Measurements from ENCODE around the gene MAST4. TPM values are rescaled to one million over a fixed set of nuclear protein-coding genes. Genes with fewer than 3 reads are reported as not detected.

The MAST4 gene
- total and polyA plus RNA-seq, 2 donors from 2014 or later: 27.3 to 31.4 TPM

GRCh38 chr5:66958980-66959641 is 362.9 kb downstream of the MAST4 start:
- Histone ChIP-seq H3K27me3 (ENCODE audit: control insufficient read depth, insufficient read depth, low read length) (no peaks in the 10 kb centered on the region), H3K27ac (ENCODE audit: low read depth in 2 of 2, low read length in 2 of 2) (no peak overlapping the region), H3K4me1 (ENCODE audit: control insufficient read depth in 2 of 3, insufficient read depth in 2 of 3, low read depth in 1 of 3, low read length in 3 of 3) (no peaks in the 10 kb centered on the region), H3K36me3 (ENCODE audit: control insufficient read depth in 2 of 3, insufficient read depth in 3 of 3, low read length in 3 of 3) (no peaks in the 10 kb centered on the region), H3K9ac (ENCODE audit: low read length in 3 of 3) (peak overlapping the region in 1 of 3 donors; percentile 21), H3K4me3 (ENCODE audit: low read length in 3 of 3) (peak overlapping the region; percentile 34 to 55 (median 50)), H3K9me3 (ENCODE audit: control insufficient read depth in 2 of 3, insufficient read depth in 1 of 3, low read length in 3 of 3) (no peaks in the 10 kb centered on the region)
- no peak for TF ChIP-seq CTCF (IDR thresholded peaks at IDR 0.05; ENCODE audit: borderline replicate concordance, extremely low read depth, insufficient read depth)
- FAIRE-seq: no peak
- intact Hi-C loops (cut with DNase I): no loop called here
- DNase-seq: peak in 4 of 5 donors; percentile 21 to 43 (median 36)

GRCh38 chr5:66959653-66960052 is 363.5 kb downstream of the MAST4 start:
- peak overlapping the region in 2 of 3 donors; percentile 50 to 55 for H3K4me3 ChIP-seq (ENCODE audit: low read length in 3 of 3)
- FAIRE-seq (no peak), DNase-seq (peak in 2 of 5 donors; percentile 29 to 51)
- no peaks in the 10 kb centered on the region for H3K36me3 ChIP-seq (ENCODE audit: control insufficient read depth in 2 of 3, insufficient read depth in 3 of 3, low read length in 3 of 3)
- no peaks in the 10 kb centered on the region for H3K9me3 ChIP-seq (ENCODE audit: control insufficient read depth in 2 of 3, insufficient read depth in 1 of 3, low read length in 3 of 3)
- H3K27ac ChIP-seq (ENCODE audit: low read depth in 2 of 2, low read length in 2 of 2): no peak overlapping the region
- no peak for TF ChIP-seq CTCF (IDR thresholded peaks at IDR 0.05; ENCODE audit: borderline replicate concordance, extremely low read depth, insufficient read depth)
- intact Hi-C loops (cut with DNase I): no loop called here
- H3K4me1 ChIP-seq (ENCODE audit: control insufficient read depth in 2 of 3, insufficient read depth in 2 of 3, low read depth in 1 of 3, low read length in 3 of 3): no peaks in the 10 kb centered on the region
- peak overlapping the region in 1 of 3 donors; percentile 21 for H3K9ac ChIP-seq (ENCODE audit: low read length in 3 of 3)
- H3K27me3 ChIP-seq (ENCODE audit: control insufficient read depth, insufficient read depth, low read length): no peaks in the 10 kb centered on the region

- no peak for TF ChIP-seq CTCF (IDR thresholded peaks at IDR 0.05; ENCODE audit: borderline replicate concordance, extremely low read depth, insufficient read depth)
- peak overlapping the region in 2 of 3 donors; percentile 2 to 15 for H3K4me3 ChIP-seq (ENCODE audit: low read length in 3 of 3)
- no peak overlapping the region for H3K9ac ChIP-seq (ENCODE audit: low read length in 3 of 3)
Observed at GRCh38 chr5:66960369-66961137, 364.4 kb downstream of the MAST4 start.

More at GRCh38 chr5:66960369-66961137, 364.4 kb downstream of the MAST4 start:
- Histone ChIP-seq H3K9me3 (ENCODE audit: control insufficient read depth in 2 of 3, insufficient read depth in 1 of 3, low read length in 3 of 3) (no peaks in the 10 kb centered on the region), H3K36me3 (ENCODE audit: control insufficient read depth in 2 of 3, insufficient read depth in 3 of 3, low read length in 3 of 3) (no peaks in the 10 kb centered on the region), H3K27ac (ENCODE audit: low read depth in 2 of 2, low read length in 2 of 2) (no peak overlapping the region), H3K27me3 (ENCODE audit: control insufficient read depth, insufficient read depth, low read length) (no peaks in the 10 kb centered on the region), H3K4me1 (ENCODE audit: control insufficient read depth in 2 of 3, insufficient read depth in 2 of 3, low read depth in 1 of 3, low read length in 3 of 3) (no peaks in the 10 kb centered on the region)
- intact Hi-C loops (cut with DNase I): no loop called here
- FAIRE-seq: no peak
- peak in 1 of 5 donors; percentile 39 for DNase-seq
